NCI-H2171 (cell line): Measurements from ENCODE around the gene FXR1.
"Not testable (repeated sequence)": the region's sequence is repeated elsewhere in the genome, so short reads cannot be mapped to it uniquely, and the experiment has no call there.

ENCODE experiments used
- DNase-seq: peaks from one replicate; lab custom pipeline; 2025; lab: John Stamatoyannopoulos, UW

Gene FXR1

GRCh38 chr3:180934638-180935037, 22.2 kb downstream of the FXR1 start:
- DNase-seq: no peak

GRCh38 chr3:180940826-180941225, 28.4 kb downstream of the FXR1 start:
- DNase-seq: no peak

- no peak for DNase-seq
Measured at GRCh38 chr3:180947761-180948390, 35.4 kb downstream of the FXR1 start.

GRCh38 chr3:180959691-180960090, 47.2 kb downstream of the FXR1 start:
- no peak for DNase-seq

- DNase-seq: no peak
Measured at GRCh38 chr3:180961087-180961486, 48.6 kb downstream of the FXR1 start.

GRCh38 chr3:180961552-180961951, 49.1 kb downstream of the FXR1 start:
- DNase-seq: no peak

GRCh38 chr3:180962530-180962929, 50.1 kb downstream of the FXR1 start:
- DNase-seq: no peak

GRCh38 chr3:180970931-180971330, 58.5 kb downstream of the FXR1 start:
- DNase-seq: no peak

- no peak for DNase-seq
Measured at GRCh38 chr3:180973543-180973942, 61.1 kb downstream of the FXR1 start.

- no peak for DNase-seq
Measured at GRCh38 chr3:180974286-180974685, 61.8 kb downstream of the FXR1 start.

GRCh38 chr3:180977498-180977897, 65.0 kb downstream of the FXR1 start:
- DNase-seq: no peak

GRCh38 chr3:180979961-180980360, 67.5 kb downstream of the FXR1 start:
- no peak for DNase-seq

- no peak for DNase-seq
Measured at GRCh38 chr3:180980611-180981010, 68.1 kb downstream of the FXR1 start.

- DNase-seq: no peak
Measured at GRCh38 chr3:180981912-180982311, 69.4 kb downstream of the FXR1 start.

- DNase-seq: no peak
Measured at GRCh38 chr3:180983136-180983535, 70.7 kb downstream of the FXR1 start.

- not testable (repeated sequence) for DNase-seq
Measured at GRCh38 chr3:180986366-180986765, 73.9 kb downstream of the FXR1 start.

- no peak for DNase-seq
Measured at GRCh38 chr3:180987344-180987743, 74.9 kb downstream of the FXR1 start.

GRCh38 chr3:180989291-180990163, 77.1 kb downstream of the FXR1 start, which contains the start of gene DNAJC19:
DNAJC19 (minus strand) TSS chr3:180989736; CDS start chr3:180989602, 134 bp downstream.
- peak; percentile 97 for DNase-seq

GRCh38 chr3:180990505-180990904, 78.0 kb downstream of the FXR1 start:
- DNase-seq: no peak

- no peak for DNase-seq
Measured at GRCh38 chr3:180996415-180996932, 84.0 kb downstream of the FXR1 start.

GRCh38 chr3:181002331-181002730, 89.9 kb downstream of the FXR1 start:
- not testable (repeated sequence) for DNase-seq

- DNase-seq: not testable (repeated sequence)
Measured at GRCh38 chr3:181003469-181003868, 91.0 kb downstream of the FXR1 start.

- DNase-seq: no peak
Measured at GRCh38 chr3:181006541-181006940, 94.1 kb downstream of the FXR1 start.
